ENCODE data around the gene CP. TPM values are rescaled to one million over a fixed set of nuclear protein-coding genes. Genes with fewer than 3 reads are reported as not detected.

Gene CP
- total RNA-seq, 1 donor from 2014 or later: 0.48 TPM

DNA sequence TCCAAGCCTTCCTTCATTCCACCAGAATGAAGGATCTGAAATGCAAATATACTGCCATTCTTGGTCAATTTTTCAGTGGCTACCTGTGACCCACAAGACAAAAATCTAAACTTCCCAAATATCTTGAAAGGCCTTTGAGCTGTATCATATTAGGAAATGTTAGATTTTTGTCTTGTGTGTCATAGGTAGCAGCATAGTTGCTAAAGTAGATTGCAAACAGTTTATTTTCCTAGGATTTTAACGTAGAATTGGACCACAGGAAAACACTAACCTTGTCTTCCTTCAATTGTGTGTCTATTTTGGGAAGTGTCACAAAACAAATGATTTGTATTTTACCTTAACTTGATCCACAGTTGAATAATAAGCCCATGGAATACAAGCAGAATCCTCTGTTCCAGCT lies 42.4 kb downstream of the CP start:
- Histone ChIP-seq H2AFZ (ENCODE audit: low read depth, low read length) (no peak overlapping the region), H3K9me3 (ENCODE audit: insufficient read depth, low read depth, low read length) (no peaks in the 10 kb centered on the region), H3K27me3 (ENCODE audit: insufficient read depth, low read length) (no peaks in the 10 kb centered on the region), H3K4me1 (ENCODE audit: insufficient read depth, low read length) (peaks cover 22% of the 10 kb centered on the region), H4K20me1 (ENCODE audit: insufficient read depth, low read length) (no peaks in the 10 kb centered on the region), H3K4me3 (ENCODE audit: insufficient read depth, low read depth, low read length) (no peak overlapping the region), H3K36me3 (ENCODE audit: insufficient read depth, low read length) (no peaks in the 10 kb centered on the region), H3K27ac (ENCODE audit: low read depth, low read length) (peak overlapping the region; percentile 78), H3K9ac (ENCODE audit: low read length) (peak overlapping the region; percentile 45), H3K4me2 (ENCODE audit: low read length) (peak overlapping the region; percentile 66), H3K79me2 (ENCODE audit: insufficient read depth, low read length) (no peaks in the 10 kb centered on the region)
- Mint-ChIP-seq H3K36me3 (ENCODE audit: low read depth, unreplicated experiment) (peaks cover 2% of the 10 kb centered on the region), H3K4me1 (ENCODE audit: low read depth, unreplicated experiment) (peaks cover 8% of the 10 kb centered on the region), H3K27ac (ENCODE audit: unreplicated experiment) (peak overlapping the region; percentile 81), H3K27me3 (ENCODE audit: low read depth, unreplicated experiment) (no peaks in the 10 kb centered on the region), H3K9me3 (ENCODE audit: unreplicated experiment) (peaks cover 3% of the 10 kb centered on the region), H3K4me3 (ENCODE audit: unreplicated experiment) (no peak overlapping the region)
- FAIRE-seq (peak; percentile 39), DNase-seq (ENCODE audit: low read depth) (peak; percentile 79)
- TF ChIP-seq, protein P1, sequence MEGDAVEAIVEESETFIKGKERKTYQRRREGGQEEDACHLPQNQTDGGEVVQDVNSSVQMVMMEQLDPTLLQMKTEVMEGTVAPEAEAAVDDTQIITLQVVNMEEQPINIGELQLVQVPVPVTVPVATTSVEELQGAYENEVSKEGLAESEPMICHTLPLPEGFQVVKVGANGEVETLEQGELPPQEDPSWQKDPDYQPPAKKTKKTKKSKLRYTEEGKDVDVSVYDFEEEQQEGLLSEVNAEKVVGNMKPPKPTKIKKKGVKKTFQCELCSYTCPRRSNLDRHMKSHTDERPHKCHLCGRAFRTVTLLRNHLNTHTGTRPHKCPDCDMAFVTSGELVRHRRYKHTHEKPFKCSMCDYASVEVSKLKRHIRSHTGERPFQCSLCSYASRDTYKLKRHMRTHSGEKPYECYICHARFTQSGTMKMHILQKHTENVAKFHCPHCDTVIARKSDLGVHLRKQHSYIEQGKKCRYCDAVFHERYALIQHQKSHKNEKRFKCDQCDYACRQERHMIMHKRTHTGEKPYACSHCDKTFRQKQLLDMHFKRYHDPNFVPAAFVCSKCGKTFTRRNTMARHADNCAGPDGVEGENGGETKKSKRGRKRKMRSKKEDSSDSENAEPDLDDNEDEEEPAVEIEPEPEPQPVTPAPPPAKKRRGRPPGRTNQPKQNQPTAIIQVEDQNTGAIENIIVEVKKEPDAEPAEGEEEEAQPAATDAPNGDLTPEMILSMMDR (IDR thresholded peaks at IDR 0.05; ENCODE audit: insufficient read depth, low read depth, low read length): no peak
- TF ChIP-seq EZH2 (IDR thresholded peaks at IDR 0.05; ENCODE audit: insufficient read depth, low read length): no peak

DNA sequence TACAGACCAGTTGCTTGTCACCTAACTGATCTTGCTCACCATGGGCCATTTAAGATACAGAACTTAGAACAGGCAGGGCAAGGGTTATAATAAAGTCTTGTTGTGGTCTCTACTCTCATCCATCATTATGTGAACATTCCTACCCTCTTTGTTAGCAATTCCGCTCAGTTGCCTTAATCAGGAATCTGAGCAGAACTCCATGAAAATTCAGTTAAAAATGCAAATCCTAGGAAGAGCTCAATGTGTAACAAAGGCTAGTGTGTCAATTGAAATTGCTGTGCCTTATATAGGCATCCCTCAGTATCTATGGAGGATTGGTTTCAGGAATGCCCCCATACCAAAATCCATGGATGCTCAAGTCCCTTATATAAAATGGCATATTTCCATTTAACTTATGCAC lies 44.5 kb downstream of the CP start:
- Histone ChIP-seq H2AFZ (ENCODE audit: low read depth, low read length) (no peak overlapping the region), H3K4me1 (ENCODE audit: insufficient read depth, low read length) (peaks cover 22% of the 10 kb centered on the region), H3K36me3 (ENCODE audit: insufficient read depth, low read length) (no peaks in the 10 kb centered on the region), H3K9me3 (ENCODE audit: insufficient read depth, low read depth, low read length) (no peaks in the 10 kb centered on the region), H3K79me2 (ENCODE audit: insufficient read depth, low read length) (no peaks in the 10 kb centered on the region), H4K20me1 (ENCODE audit: insufficient read depth, low read length) (no peaks in the 10 kb centered on the region), H3K4me2 (ENCODE audit: low read length) (no peak overlapping the region), H3K4me3 (ENCODE audit: insufficient read depth, low read depth, low read length) (no peak overlapping the region), H3K27me3 (ENCODE audit: insufficient read depth, low read length) (no peaks in the 10 kb centered on the region), H3K27ac (ENCODE audit: low read depth, low read length) (no peak overlapping the region), H3K9ac (ENCODE audit: low read length) (no peak overlapping the region)
- DNase-seq (ENCODE audit: low read depth): no peak
- Mint-ChIP-seq H3K27ac (ENCODE audit: unreplicated experiment) (no peak overlapping the region), H3K9me3 (ENCODE audit: unreplicated experiment) (peaks cover 3% of the 10 kb centered on the region), H3K4me1 (ENCODE audit: low read depth, unreplicated experiment) (peaks cover 9% of the 10 kb centered on the region), H3K27me3 (ENCODE audit: low read depth, unreplicated experiment) (no peaks in the 10 kb centered on the region), H3K4me3 (ENCODE audit: unreplicated experiment) (no peak overlapping the region), H3K36me3 (ENCODE audit: low read depth, unreplicated experiment) (peaks cover 2% of the 10 kb centered on the region)
- FAIRE-seq: no peak
- TF ChIP-seq EZH2 (IDR thresholded peaks at IDR 0.05; ENCODE audit: insufficient read depth, low read length): no peak
- TF ChIP-seq, protein P1 (IDR thresholded peaks at IDR 0.05; ENCODE audit: insufficient read depth, low read depth, low read length): no peak

DNA sequence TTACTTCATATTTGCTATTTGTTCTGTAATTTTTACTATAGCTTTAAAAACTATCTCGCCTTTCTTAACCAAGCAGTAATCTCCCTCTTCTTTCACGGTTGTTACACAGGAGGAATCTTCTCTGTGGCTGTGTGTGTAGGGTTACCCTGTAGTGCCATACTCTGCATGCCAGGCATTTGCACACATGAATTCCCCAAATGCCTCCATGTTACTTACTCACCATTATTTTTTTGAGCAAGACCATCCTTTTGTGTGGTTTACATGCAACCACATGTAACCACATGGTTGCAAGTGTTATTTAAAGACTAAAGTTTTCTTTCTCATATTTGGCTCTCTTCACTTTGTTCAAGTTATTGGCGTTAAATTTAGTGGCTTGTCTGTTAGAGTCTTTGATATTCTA lies 46.7 kb downstream of the CP start:
- Mint-ChIP-seq H3K4me3 (ENCODE audit: unreplicated experiment) (no peak overlapping the region), H3K36me3 (ENCODE audit: low read depth, unreplicated experiment) (peaks cover 2% of the 10 kb centered on the region), H3K9me3 (ENCODE audit: unreplicated experiment) (peaks cover 3% of the 10 kb centered on the region), H3K4me1 (ENCODE audit: low read depth, unreplicated experiment) (peaks cover 9% of the 10 kb centered on the region), H3K27ac (ENCODE audit: unreplicated experiment) (no peak overlapping the region), H3K27me3 (ENCODE audit: low read depth, unreplicated experiment) (no peaks in the 10 kb centered on the region)
- no peak overlapping the region for H3K4me3 ChIP-seq (ENCODE audit: insufficient read depth, low read depth, low read length)
- no peaks in the 10 kb centered on the region for H4K20me1 ChIP-seq (ENCODE audit: insufficient read depth, low read length)
- H3K4me2 ChIP-seq (ENCODE audit: low read length): no peak overlapping the region
- TF ChIP-seq, protein P1 (IDR thresholded peaks at IDR 0.05; ENCODE audit: insufficient read depth, low read depth, low read length): no peak
- no peak for TF ChIP-seq EZH2 (IDR thresholded peaks at IDR 0.05; ENCODE audit: insufficient read depth, low read length)
- no peak overlapping the region for H3K9ac ChIP-seq (ENCODE audit: low read length)
- H2AFZ ChIP-seq (ENCODE audit: low read depth, low read length): no peak overlapping the region
- no peaks in the 10 kb centered on the region for H3K27me3 ChIP-seq (ENCODE audit: insufficient read depth, low read length)
- H3K79me2 ChIP-seq (ENCODE audit: insufficient read depth, low read length): no peaks in the 10 kb centered on the region
- FAIRE-seq: no peak
- peaks cover 15% of the 10 kb centered on the region for H3K4me1 ChIP-seq (ENCODE audit: insufficient read depth, low read length)
- DNase-seq (ENCODE audit: low read depth): peak; percentile 77
- peaks cover 7% of the 10 kb centered on the region for H3K36me3 ChIP-seq (ENCODE audit: insufficient read depth, low read length)
- H3K27ac ChIP-seq (ENCODE audit: low read depth, low read length): no peak overlapping the region
- no peaks in the 10 kb centered on the region for H3K9me3 ChIP-seq (ENCODE audit: insufficient read depth, low read depth, low read length)

Data from astrocyte (in vitro differentiated cells and primary cell).